Adipose tissue (tissue), 3 donors: ENCODE measurements around the gene PI4K2A. TPM values are rescaled to one million over a fixed set of nuclear protein-coding genes. Genes with fewer than 3 reads are reported as not detected.
"Not testable (repeated sequence)": the region's sequence is repeated elsewhere in the genome, so short reads cannot be mapped to it uniquely, and the experiment has no call there.

Source experiments
- H3K27ac ChIP-seq: one replicate; pipeline ENCODE4 v1.5.1; 2013; ENCODE audit warnings: low read depth, low read length
- WGBS, 3 donors: extraction: QIAGEN DNeasy Blood & Tissue Kit; methylation state at CpG; one replicate each; pipeline ENCODE4 v1.1.7; 2013; 5-methylcytosine and 5-hydroxymethylcytosine counted together
- polyA plus RNA-seq, 3 donors: library from polyadenylated mRNA; stranded (reverse); fragments of 200-250 nt; gene quantifications; one replicate each; pipeline ENCODE4 v1.2.3, GENCODE V29; 2013
- donor health status: healthy with polysubstance abuse.
- donor health status: Bipolar disorder and iron deficiency.
- donor health status: healthy.

The PI4K2A gene
- polyA plus RNA-seq, 3 donors = 2.7 to 9.7 (median 8.6) TPM

DNA sequence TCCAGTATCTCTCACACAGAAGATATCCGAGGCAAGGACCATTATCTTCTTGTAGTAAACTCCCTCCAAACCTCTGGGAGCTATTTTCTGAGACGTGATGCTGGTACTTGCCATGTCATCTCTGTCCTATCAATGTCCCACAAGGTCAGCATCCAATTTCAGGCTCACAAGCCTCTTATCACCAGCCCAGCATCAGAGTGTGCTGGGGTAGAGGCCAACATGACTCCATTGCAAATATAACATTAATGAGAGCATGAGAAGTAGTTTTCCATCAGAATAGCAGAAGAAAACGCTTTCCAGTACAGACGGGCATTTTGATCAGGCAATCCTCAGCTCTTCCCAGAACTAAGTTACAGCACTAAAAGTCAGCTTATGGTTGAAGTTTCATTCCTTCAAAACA lies 12.7 kb upstream of the PI4K2A start:
- 64 to 82% (median 75%) methylated on average over 4 of the region's 4 CpGs for WGBS, 3 donors
- H3K27ac ChIP-seq = no peak overlapping the region

DNA sequence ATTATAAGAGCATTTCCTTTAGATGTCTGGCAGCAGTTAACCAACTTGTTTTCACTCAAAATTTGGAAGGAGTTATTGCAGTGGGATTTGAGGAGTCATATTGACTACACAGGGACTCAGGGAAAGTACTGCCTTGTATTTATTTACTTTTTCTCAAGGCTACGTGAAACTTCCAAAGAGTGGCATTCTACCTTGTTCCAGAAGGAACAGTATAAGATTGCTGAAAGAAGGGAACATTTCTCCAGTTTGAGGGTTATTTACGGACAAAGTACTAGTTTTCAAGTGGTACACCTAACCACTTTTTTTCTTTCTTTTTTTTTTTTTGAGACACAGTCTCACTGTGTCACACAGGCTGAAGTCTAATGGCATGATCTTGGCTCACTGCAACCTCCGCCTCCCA lies 12.2 kb upstream of the PI4K2A start:
- no peak overlapping the region for H3K27ac ChIP-seq
- 70 to 92% (median 89%) methylated on average over 3 of the region's 3 CpGs for WGBS, 3 donors

DNA sequence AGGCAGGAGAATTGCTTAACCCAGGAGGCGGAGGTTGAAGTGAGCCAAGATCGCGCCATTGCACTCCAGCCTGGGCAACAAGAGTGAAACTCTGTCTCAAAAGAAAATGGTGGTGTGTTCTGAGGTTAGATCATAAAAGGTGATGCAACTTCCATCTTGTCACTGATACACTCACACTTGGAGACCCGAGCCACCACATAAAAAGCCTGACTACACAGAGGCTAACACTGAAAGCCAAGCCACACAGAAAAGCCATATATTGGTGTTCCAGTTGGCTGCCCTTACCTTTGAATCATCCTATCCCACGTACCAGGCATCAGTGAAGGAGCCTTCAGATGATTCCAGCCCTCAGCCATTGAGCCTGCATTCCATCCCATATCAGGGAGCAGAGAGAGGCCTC lies 11.2 kb upstream of the PI4K2A start:
- no peak overlapping the region for H3K27ac ChIP-seq
- WGBS, 3 donors = 91 to 99% (median 96%) methylated on average over 5 of the region's 5 CpGs

DNA sequence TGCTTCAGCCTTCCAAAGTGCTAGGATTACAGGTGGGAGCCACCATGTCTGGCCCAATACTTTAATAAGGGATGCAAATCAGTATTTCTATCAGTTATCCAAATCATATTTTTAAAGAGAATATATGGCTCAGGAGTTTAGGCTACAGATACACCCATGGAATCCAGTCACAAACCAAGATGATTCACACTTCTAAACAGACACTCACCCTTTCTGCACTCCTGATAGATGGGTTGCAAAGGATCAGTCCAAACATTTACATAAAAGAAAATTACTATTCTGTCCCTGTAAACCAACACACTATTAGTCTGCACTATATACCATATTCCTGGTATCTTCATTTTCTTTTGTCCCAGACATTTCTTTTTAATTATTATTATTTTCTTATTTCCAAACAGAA lies 9.4 kb upstream of the PI4K2A start:
- no peak overlapping the region for H3K27ac ChIP-seq

DNA sequence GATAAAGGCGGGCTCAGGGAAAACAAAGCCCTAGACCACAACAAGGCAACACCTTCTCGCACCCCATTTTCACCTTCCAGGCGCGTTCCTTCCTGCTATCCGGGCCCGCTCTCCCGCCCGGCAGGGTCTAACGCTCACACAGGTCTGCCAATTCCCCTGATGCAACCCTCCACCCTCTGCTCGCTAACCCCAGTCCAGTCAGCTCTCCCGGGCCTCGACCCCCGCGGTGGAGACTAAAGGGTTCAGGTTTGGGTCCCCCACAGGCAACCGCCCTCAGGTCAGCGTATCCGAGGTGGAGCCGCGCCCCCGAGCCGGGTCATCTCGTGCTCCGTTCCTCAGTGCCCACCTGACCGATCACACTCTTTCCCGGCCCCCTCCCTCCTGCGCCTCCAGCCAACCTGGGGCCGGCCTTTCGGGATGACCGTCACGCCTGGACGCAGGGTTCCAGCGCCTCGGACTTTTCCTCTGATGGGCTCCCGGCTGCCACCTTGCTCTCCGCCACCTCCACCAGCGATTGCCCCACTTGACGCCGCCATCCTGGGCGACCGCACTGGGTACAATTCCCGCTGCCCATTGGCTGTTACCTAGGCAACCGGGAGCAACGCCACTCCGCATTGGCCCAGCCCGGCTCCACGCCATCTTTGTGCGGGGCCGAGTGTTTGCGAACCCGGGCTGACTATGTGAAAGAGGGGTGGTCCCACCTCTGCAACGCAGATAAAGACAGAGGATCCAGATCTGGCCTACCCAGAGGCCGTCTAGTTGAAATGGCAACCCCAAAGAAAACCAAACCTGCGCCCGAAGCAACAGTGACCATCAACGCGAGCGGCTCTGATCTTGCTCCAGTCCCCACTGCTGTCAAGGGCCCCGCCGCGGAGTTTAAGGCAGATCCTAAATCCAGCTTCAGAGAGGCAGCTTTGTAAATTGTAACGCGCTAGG lies 7.3 kb upstream of the PI4K2A start, which contains the start of gene MORN4:
Gene MORN4 (minus strand): TSS at position 552 of the 936 bp plus-strand sequence. CDS start 13,847 bp downstream, outside the sequence.
- no peak within 1 kb of the TSS for H3K27ac ChIP-seq
- 2 to 5% (median 4%) methylated on average over 61 to 62 of the region's 62 CpGs for WGBS, 3 donors

DNA sequence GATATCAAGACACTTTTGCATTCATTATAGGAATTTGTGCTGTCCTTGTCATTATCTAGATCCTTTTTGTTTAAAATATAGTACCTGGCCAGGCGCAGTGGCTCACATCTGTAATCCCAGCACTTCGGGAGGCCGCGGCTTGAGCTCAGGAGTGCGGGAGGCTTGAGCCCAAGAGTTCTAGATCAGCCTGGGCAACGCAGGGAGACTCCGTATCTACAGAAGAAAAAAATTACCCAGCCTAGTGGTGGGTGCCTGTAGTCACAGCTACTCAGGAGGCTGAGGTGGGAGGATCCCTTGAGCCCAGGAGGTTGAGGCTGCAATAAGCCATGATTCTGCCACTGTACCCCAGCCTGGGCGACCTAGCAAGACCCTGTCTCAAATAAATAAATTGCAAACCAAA lies 6.5 kb upstream of the PI4K2A start:
- no peak overlapping the region for H3K27ac ChIP-seq

DNA sequence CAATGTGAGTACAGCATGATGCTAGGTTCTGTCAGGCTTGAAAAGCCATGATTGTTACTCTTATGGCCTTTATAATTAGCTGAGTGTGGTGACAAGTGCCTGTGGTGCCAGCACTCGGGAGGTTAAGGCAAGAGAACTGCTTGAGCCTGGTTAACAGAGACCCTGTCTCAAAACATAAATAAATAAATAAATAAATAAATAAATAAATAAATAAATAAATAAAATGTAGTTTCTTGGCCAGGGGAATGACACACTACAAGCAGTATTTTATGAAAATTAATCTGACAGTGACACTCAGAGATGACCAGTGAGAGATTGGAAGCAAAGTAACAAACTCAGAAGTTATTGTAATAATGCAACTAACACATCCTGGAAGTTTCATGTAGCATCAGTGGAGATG lies 4.9 kb upstream of the PI4K2A start:
- no peak overlapping the region for H3K27ac ChIP-seq
- WGBS, 3 donors = 90 to 97% (median 95%) methylated on average over 1 of the region's 1 CpG

More for the DNA sequence above, 6.5 kb upstream of the PI4K2A start:
- WGBS, 3 donors = 57 to 88% (median 88%) methylated on average over 8 of the region's 8 CpGs

DNA sequence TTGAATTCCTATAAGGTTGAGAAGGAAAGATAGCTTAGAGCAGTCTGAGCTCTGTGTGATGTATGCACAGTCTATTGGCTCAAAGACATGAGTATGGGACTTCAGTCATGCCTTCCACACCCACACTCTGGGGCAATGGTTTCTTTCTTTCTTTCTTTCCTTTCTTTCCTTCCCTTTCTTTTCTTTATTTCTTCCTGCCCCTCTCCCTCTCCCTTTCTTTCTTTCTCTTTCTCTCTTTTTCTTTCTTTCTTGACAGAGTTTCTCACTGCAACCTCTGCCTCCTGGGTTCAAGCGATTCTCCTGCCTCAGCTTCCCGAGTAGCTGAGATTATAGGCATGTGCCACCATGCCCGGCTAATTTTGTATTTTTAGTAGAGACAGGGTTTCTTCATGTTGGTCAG lies 1.4 kb upstream of the PI4K2A start:
- WGBS, 3 donors = 89 to 95% (median 89%) methylated on average over 3 of the region's 3 CpGs
- not testable (repeated sequence) for H3K27ac ChIP-seq

DNA sequence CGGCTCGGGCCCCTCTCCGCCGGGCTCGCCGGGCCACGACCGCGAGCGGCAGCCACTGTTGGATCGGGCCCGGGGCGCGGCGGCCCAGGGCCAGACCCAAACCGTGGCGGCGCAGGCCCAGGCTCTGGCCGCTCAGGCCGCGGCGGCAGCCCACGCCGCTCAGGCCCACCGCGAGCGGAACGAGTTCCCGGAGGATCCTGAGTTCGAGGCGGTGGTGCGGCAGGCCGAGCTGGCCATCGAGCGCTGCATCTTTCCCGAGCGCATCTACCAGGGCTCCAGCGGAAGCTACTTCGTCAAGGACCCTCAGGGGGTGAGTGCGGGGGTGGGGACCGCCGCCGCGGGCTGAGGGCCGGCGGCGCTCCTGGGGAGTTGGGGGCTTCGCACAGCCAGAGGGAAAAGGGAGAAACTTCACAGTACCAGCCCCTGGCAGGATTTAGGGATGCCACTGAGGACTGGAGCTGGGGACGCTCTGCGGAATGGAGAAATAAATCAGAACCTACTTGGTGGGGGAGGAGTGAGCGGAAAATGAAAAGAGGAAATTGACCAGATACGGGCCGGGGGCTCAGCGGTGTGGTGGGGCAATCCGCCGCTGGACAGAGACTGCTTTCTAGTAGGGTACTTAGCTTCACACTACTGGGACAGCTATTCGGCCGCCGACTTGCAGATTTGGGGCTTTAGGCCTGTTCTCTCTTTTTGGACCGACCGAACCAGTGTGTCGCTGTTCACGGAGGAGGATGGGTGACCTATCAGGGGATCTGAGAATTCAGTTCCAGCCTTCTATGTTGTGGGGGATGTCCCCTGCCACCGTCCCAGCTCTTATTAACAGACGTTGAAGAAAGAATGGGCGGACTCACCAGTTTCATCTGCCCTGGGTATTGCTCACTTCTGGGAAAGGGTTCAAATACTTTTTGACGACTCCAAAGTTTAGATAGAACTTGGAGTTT lies 669 bp downstream of the PI4K2A start:
- WGBS, 3 donors = 2% methylated on average over 62 to 67 of the region's 67 CpGs

DNA sequence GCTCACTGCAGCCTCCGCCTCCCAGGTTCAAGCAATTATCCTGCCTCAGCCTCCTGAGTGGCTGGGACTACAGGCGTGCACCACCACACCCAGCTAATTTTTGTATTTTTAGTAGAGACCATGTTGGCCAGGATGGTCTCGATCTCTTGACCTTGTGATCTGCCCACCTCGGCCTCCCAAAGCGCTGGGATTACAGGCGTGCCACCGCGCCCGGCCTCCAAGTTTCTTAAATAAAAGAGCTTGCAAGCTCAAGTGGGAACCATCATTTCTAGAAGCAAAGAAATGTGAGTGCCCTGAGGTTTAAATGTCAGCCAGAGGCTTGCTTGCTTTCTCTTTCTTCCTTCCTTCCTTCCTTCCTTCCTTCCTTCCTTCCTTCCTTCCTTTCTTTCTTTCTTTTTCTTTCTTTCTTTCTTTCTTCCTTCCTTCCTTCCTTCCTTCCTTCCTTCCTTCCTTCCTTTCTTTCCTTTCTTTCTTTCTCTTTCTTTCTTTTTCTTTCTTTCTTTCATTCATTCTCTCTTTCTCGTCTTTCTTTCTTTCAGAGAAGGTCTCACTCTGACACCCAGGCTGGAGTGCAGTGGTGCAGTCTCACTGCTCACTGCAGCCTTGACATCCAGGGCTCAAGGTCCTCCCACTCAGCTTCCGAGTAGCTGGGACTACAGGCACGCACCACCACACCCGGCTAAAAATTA lies 2.1 kb downstream of the PI4K2A start:
- WGBS, 3 donors = 95 to 96% (median 96%) methylated on average over 13 of the region's 13 CpGs
- H3K27ac ChIP-seq = not testable (repeated sequence)

More for the DNA sequence above, 669 bp downstream of the PI4K2A start:
- no peak overlapping the region for H3K27ac ChIP-seq

DNA sequence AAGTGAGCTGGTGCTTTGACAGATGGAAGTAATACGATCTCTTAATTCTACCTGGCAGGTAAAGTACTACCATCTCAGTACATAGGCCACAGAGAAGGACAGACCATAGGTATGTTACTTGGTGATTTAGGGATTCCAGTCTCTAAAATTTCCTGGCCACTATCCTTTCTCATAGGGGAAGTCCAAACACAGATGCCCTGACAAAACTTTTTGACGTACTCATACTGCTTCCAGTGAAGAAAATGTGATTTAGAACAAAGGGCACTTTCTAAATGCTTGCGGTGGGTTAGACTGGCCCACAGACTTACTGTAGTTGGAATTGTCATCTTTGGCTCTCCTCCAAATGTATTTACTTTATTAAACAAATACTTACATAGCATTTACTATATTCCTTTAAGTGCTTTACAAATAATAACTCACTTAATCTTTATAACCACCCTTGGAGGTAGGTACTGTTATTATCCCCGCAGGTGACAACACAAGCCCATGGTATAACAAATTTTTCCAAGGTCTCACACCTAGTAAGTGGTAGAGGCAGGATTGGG lies 3.0 kb downstream of the PI4K2A start:
- WGBS, 3 donors = 86 to 97% (median 88%) methylated on average over 4 of the region's 4 CpGs
- no peak overlapping the region for H3K27ac ChIP-seq

DNA sequence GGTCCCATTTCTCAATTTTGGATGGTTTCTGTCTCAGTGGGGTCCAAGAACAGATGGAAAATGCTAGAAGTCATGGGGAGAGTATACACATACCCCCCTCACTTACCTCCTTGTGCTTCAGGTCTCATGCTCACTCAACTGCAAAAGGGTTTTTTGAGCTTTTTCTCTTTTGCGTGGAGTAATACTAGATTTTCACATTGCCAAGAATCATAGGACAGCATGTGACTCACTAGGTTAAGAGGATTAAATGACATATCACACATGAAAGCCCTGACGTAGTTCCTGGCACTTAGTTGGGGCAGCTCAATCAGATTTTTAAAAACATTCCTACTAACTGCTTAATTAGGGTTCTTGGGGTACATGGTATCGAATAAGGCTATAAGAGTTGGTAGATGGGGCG lies 4.5 kb downstream of the PI4K2A start:
- H3K27ac ChIP-seq = no peak overlapping the region
- WGBS, 3 donors = 93 to 94% (median 93%) methylated on average over 4 of the region's 4 CpGs

DNA sequence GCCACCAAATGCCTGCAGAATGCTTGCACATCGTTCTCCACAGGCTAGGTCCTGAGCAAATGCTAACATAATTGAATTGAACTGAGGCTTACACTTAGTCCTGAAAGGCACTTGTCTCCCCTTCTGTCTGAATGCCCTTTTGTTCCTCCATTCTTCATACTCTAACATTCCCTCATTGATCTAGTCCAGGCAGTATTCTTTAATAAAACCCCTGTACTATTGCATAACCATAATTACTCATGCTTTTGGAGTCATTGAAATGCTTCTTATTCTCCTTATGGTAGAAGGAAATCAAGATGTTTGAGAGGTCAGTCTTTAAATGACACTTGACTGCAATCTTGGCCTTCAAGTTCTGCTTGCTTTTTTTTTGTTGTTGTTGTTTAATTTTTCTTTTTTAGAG lies 7.1 kb downstream of the PI4K2A start:
- 70 to 95% (median 76%) methylated on average over 1 of the region's 1 CpG for WGBS, 3 donors
- H3K27ac ChIP-seq = no peak overlapping the region

DNA sequence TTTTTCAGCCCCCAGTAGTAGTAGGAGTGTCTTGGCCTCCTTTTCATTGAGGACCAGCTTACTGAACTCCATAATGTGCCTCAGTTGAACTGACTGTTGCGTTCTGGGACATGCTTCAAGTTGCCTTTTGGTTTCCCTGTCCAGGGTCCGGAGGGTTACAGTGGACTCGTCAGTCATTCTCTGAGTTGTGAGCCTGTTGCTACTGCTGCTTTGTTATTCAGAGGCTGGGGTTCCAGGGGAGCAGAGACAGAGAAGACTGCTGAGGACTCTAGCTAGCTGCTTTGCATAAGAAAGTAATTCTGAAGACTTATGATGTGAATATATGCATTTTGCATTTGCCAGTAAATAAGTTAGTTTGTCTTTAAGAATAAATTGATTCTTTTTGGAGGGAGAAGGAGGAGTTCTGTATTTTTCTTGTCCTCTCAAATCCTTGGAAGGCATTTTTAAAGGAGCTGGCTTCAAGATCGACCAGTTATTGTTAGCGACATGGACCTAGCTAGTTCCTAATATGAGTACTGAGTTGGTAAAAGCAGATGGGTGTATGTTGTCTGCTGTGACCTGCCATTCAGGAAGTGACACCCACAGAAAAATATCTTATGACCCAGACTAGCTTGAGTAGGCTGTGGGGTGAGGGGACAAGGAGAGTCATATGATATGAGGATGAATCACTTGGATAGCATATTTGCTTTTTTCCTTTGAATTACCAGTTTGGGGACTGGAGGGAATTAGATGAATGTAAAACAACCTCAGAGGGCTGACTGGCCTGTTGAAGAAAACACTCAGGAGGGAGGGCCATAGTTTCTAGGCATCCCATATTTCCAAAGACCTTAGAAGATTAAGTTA lies 8.3 kb downstream of the PI4K2A start:
- 69 to 80% (median 74%) methylated on average over 5 of the region's 5 CpGs for WGBS, 3 donors
- no peak overlapping the region for H3K27ac ChIP-seq

DNA sequence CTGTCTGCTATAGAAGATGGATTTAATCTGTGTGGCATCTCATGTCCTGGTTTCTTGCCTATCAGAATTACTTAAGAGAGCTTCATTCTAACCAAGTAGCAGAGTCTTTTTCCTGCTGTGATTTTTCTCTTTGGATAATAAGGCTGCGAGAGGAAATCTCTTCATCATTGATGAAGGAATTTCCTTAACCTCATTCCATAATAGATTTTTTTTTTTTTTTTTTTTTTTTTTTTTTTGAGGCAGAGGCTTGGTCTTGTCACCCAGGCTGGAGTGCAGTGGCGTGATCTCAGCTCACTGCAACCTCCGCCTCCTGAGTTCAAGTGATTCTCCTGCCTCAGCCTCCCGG lies 8.9 kb downstream of the PI4K2A start:
- H3K27ac ChIP-seq = not testable (repeated sequence)
- 89 to 95% (median 94%) methylated on average over 4 of the region's 4 CpGs for WGBS, 3 donors

DNA sequence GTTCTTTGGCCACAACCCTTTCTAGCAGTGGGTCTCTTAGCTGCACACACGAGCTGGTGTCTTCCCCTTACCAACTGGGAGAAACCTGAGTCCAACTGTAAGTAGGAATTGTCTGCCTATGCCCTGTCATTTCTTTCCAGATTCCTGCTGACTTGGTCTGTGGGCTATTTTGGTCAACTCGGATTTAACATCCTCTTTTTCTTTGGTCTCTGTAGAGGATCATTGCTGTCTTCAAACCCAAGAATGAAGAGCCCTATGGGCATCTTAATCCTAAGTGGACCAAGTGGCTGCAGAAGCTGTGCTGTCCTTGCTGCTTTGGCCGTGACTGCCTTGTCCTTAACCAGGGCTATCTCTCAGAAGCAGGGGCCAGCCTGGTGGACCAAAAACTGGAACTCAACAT lies 10.3 kb downstream of the PI4K2A start:
- H3K27ac ChIP-seq = no peak overlapping the region
- 84 to 89% (median 88%) methylated on average over 3 of the region's 3 CpGs for WGBS, 3 donors

DNA sequence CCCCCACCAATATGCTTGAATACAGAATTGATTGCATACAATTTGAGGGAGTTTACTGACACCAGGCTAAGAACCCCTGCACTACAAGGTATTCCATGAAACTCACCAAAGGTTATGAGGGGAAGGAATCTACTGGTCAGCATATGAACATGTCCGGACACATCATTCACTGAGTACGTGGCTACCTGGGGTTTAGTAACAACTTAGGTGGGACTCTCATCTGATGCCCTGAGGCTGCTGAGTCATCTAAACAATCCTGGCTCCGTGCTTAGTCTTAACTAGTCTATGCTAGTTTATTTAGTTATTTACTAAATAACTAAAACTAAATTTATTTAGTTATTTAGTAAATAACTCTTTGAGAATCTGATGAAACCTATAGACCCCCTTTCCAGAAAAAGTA lies 11.3 kb downstream of the PI4K2A start:
- WGBS, 3 donors = 92 to 94% (median 94%) methylated on average over 3 of the region's 3 CpGs
- H3K27ac ChIP-seq = no peak overlapping the region

DNA sequence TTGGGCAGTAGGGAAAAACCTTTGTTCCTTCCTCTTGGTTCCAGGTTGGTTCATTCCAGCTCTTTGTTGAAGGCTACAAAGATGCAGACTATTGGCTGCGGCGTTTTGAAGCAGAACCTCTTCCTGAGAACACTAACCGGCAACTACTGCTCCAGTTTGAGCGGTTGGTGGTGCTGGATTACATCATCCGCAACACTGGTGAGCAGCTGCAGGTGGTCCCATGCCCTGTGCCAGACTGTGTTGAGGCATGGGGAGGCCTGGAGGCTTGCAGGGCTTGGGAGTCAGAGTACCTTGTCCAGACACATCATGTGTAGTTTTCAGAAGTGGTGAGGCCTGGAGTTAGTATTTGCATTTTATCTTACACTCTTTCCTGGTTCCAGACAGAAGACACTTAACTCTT lies 16.3 kb downstream of the PI4K2A start:
- H3K27ac ChIP-seq = no peak overlapping the region
- 69 to 85% (median 77%) methylated on average over 5 of the region's 5 CpGs for WGBS, 3 donors
